ENCODE results near the gene ZNHIT3.
"Not testable (repeated sequence)": the region's sequence is repeated elsewhere in the genome, so short reads cannot be mapped to it uniquely, and the experiment has no call there.

The ZNHIT3 gene

DNA sequence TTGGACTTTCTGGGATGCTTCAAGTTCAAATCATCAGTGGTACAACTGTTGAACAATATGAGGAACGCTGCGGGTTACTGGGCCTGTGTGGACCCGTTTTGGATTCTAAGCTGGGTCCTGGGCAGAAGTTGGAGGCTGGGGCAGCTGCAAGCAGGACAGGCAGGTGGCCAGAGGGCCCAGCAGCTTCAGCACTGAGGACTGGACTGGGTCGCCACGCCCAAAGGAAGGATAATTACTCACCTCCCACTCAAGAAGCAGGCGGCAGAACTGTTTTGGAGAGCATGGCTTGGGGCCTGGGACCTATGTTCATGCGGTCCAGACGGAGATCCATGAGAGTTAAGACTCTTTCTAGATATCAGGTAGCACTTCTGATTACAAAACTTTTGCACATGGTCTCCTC, 1.5 kb upstream of the ZNHIT3 start:
- DNase-seq = no peak

DNA sequence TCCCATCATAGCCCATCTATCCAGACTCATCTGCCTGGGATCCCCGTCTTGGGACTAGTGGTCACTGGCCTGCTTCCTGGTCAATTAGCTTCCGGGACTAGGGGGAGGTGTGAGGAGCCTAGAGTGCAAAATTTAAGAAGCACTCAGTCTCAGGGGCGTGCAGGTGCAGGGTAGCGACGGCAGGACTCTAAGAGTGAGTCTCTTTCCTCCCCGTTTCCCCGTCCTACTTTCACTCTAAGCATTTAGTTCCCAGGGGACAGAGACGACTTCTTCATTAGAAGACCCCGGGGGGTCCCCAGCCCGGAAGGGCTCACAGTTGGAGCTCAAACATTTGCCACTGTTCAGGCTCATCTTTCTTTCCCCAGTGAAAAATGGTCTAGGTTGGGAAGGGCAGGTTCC, 677 bp upstream of the ZNHIT3 start:
- DNase-seq = no peak

DNA sequence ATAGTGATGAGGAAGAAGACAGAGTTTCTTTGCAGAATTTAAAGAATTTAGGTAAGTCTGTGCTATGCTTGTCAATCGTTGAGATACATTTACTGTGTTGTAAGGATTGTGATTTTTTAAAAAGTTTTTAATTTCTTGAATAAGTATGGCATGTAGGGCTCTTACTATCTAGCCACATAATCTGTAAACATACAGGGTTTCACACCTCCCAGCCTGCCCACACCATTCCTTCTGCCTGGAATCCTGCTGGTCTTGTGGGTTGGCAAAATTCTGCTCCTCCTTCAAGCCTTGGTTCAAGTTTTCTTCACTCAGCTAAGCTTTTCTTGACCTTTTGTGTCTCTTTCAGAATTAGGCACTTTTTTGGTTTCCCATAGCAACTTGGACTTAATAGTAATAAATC, 7.5 kb downstream of the ZNHIT3 start:
- DNase-seq = no peak

DNA sequence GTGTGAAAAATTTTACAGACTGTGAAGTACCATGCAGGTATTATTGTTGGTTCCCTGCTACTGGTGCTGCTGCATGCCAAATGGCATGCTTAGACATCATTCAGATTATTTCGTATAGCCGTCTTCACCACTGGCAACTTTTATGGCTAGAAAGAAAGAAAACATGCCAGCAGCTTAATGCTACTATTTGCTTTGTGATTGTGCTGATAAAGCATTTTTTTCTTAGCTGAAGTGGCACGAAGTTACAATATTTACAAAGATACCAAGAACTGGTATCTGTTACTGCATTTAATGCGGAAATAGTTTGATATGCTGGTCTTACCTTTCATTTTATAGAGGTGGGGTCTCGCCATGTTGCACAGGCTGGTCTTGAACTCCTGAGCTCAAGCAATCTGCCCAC, 8.2 kb downstream of the ZNHIT3 start:
- DNase-seq = no peak

DNA sequence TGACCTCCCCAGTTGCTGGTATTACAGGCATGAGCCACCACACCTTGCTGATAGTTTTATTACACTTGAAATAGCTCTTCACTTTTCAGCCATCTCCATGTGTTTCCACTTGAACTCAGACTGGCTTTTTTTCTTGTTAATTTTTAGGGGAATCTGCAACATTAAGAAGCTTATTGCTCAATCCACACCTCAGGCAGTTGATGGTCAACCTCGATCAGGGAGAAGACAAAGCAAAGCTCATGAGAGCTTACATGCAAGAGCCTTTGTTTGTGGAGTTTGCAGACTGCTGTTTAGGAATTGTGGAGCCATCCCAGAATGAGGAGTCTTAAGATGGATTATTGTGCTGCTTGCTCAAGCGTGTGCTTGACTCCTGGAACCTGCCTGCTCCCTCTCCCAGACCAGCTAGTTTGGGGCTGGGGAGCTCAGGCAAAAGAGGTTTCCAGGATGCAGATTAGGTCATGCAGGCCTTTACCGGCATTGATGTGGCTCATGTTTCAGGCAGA, 8.6 kb downstream of the ZNHIT3 start:
- DNase-seq = no peak

DNA sequence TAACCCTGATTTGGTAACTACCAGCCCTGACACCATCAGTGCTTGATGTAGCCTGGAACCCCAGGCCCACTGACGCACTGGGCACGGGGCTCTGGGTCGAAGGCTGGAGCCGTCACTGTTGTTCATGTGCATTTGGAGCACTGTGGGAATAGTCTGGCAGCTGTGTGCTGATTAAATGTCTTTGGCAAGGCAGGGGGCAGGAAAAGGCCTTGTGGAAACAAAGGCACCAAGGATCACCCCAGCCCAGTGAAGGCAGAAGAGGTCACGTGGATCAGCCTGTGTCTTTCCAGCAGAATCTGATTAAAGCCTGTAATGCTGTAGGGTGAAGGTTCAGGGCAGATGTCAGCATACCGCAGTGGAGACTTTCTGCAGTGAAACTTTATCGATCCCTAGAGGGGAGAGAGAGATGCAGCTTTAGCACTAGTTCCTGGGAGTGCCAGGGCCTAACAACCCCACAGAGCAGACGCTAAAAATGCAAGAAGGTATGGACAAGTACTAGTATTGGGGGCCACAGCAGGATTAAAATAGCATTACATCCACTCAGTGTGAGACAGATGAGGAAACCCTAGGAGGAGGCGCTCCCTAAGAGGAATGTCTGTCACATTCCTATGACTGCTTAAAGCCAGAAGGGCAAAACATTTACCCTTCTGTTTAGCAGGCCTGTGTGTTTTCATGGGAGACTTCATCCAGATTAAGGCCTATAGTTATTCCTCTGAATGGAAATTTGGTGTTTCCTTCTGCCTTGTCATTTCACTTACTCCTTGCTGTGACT, 9.7 kb downstream of the ZNHIT3 start:
- no peak for DNase-seq

DNA sequence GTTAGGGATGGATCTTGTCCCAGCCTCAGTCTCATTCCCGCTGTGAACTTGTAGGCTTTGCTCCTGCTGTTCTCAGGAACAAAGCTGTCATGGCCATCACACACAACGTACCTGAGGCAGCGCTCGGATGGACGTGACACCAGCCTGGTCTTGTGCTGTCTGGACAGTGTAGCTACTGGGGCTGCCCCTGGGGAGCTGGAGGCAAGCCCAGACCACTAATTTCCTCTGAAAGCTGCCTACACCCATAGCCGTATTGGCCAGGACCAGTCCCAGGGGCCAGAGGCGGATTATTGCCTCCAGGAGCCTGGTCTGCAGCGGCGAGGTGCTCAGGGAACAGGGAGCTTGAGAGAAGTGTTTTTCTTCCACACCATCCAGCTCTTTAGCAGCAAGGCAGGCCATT, 11.7 kb downstream of the ZNHIT3 start:
- no peak for DNase-seq

DNA sequence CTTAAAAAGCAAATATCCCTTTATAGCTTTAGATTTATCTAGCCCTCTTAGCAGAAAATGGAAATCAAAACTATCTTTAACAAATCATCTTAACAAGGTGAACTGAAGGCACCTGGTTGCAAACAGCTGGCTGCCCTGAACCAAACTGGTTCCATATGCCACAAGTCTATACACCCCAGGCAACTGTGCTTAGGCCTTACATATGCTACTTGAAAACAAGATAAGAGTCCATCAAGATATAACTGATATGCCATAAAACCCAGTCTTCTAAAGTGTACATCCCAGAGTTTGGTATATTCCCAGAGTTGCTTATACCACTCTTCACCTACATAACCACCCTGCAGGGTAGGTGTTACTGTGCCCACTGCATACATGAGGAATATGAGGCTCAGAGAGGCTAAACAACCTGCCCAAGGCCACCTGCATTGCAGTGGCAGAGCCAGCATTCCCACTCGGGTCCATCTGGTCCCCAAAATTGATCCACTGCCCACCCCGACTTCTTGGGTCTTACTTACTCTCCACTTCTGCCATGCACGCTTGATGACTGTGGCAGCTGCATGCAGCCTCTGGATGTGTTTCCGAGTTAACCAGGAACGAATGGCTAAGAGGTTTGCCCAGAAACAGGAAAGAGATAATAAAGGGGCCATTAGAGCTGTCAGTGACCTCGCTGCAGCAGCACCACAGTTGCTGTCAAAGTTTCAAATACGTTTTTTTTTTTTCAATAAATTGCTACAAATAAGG, 12.2 kb downstream of the ZNHIT3 start:
- DNase-seq = no peak

DNA sequence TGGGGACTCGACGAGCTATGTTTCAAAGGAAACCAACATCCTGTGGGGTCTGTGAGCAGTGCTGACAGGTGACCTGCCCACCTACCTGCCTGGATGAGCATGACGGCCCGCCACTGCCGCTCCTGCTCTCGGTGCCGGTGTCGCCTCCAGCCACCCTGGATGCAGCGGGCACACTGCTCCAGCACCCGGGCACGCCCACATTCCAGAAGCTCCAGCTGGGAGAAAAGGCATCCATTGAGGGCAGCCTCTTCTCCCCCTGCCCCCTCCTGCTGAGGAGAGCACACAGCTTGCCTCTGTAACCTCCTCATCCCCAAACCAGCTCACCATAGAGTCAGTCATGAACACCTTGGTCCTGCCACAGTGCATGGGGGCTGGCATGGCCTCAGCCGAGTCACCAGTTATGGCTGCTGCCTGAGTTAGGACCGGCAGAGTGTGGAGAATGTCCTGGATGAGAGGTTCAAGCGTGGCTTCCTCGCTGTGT, 14.3 kb downstream of the ZNHIT3 start:
- DNase-seq = no peak

DNA sequence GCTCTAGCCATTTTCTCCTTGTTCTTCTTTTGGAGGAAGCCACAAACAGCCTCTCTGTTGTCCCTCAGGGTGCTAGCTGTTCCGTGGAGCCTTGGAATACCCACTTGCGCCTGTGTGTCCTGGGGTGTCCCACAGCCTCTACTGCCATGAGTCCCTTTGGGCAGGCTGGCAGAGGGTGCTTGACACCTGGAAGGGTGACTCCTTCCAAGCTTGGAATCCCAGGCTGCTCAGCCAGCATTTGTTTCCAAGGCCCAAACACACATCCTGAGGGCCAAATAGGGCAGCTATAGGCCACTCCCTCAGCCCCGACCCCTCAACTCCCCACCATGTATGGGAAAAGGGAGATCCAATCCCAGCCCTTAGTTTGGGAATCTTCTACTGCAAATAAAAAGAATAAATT, 14.9 kb downstream of the ZNHIT3 start:
- DNase-seq = no peak

DNA sequence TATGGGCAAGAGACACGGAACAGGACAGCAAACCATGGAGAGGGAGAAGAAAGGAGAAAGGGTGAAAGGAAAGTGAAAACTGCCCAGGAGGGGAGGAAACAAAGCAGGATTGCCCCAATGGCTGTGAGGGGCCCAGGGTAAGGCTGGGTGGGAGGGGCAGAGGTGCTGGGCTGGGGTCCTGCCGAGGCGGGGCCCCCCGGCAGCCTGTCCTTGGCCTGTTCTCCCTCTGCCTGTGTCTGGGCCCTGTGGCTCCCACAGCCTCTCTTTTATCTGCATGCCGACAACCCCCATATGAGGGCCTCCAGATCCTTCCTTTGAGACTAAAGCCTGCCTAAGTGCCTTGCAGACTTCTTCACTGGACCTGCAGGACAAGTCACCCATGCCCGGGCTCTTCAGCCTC, 15.5 kb downstream of the ZNHIT3 start:
- no peak for DNase-seq

DNA sequence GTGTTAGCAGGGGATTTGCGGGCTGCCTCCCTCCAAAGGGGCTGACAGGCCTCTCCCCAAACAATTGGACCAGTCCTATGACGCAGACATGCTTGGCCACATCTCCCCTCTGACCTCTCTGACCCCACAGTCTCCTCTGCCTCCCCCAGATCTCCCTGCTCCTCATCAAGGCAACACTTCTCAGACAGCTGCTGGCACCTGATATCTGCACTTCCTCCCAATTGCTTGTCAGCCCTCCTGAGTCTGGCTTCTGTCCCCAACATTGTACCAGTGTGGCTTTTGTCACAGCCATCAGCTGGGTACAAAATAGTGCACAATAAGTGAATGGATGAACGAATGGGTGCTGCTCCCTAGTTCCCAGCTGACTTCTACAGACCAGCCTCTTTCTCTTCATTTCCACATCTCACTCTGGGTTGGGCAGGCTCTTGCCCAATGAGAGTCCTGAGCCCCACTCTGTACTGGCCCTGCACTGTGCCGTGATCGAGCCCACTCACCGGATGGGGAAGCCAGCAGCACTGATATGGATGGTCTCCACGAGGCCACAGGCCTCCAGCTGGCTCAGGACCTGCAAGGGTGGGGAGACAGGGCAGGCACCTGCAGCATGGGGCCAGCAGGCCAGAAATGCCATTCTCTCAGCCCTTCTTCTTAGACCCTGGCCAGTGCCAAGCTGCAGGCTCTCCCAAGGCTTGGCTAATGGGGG, 17.1 kb downstream of the ZNHIT3 start:
- DNase-seq = no peak

DNA sequence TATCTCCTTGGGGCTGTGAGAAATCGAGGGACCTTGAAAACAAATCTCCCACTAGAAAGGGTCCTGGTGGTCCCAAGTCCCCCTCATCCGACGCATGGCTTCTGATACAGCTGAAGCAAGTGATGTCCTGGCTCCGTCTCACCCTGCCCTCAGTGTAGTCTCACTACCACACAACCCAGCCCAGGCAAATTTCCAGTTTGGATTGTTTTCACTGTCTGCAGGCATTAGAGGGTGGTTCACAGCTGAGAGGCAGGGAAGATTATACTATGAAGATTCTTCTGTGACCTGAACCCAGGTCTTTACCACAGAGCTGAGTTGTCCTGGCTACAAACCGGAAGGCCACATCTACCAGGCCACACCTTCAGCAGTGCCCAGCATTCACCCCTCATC, 17.7 kb downstream of the ZNHIT3 start:
- no peak for DNase-seq

DNA sequence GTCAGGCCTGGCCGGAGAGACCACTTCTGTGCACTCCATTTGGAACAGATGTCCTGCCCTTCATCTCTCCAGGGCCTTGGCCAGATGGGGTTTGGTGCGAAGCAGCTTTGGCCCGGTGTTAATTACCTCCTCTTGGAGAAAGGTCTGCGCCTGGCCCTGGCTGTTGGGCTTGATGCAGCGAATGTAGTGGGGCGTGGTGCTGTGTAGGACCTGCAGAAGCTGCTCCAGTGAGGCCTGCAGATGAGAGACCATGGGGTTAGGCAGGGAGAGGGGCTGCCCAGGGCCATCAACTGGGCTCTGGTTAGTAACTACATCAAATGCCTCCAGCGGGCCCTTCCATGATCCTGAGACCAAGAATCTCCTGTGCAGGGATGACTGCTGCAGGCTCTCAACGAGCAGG, 18.7 kb downstream of the ZNHIT3 start:
- DNase-seq = no peak

DNA sequence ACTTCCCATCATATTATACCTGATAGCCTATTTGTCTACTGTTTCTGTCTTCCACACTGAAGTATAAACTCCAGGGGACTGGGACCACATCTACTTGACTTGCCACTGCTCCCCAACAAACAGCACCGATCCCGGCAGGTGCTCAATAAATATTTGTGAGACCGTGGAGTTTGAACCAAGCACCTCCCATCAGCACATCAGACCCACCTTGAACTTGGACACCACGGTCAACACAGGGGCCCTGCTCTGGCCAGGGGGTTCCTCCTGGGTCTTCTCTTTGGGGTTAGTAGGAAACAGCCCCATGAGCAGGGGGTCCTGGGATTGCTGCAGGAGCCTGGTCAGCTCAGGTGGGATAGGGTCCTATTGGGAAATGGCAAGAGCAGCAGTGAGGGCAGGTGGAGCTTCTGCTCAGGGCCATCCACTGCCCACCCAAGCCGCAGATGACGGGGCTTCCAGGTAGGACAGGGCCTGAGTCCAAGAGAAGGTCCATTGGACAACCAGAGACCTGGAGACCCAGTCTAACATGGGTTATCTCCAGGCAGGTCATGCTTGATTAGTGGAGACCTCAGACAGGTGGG, 19.9 kb downstream of the ZNHIT3 start:
- DNase-seq = no peak

DNA sequence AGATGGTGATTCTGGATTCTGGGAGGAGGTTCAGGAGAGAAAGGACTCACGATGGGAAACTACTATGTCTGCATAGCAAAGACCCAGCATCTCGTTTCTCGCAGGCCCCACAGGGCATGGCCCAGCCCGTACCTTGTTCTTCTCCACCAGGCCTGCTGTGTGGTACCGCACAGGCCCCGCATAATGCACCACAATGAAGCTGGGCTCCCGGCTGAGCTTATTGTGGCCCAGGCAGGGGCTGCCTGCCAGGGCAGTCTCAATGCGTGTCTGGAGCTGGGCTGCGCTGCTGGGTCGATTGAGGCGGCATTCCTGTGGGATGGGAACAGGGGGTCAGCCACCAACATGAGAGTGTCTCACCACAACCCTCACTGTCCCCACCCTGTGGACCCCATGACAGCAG, 20.4 kb downstream of the ZNHIT3 start:
- no peak for DNase-seq

DNA sequence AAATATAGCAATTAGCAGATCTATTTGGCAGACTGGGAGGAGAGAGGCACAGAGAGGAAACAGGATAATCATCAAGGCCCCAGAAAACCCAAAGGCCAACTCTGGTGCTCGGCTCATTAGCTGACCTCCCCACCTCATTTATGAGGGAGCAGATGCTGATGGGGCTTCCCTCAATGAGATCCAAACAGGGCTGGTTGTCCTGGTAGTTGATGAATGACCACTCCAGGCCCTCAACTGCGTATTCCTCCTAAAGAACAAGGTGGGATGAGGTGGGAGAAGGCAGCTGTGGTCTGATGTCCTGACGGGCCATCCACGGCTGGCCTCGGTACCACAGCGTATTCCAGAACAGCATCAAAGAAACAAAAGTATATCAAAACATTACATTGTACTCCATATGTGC, 20.8 kb downstream of the ZNHIT3 start:
- no peak for DNase-seq

DNA sequence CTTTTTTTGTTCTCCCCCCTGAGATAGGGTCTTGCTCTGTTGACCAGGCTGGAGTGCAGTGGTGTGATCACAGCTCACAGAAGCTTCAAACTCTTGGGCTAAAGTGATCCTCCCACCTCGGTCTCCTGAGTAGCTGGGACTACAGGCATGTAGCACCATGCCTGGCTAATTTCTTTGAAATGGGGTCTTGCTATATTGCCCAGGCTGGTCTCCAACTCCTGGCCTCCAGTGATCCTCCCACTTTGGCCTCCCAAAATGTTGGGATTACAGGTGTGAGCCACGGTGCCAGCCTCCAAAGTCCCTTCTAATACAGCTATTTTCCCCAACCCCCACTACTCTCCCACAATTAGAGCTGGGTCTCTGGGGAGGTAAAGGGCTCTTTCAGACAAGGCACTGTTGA, 22.0 kb downstream of the ZNHIT3 start:
- DNase-seq = not testable (repeated sequence)

DNA sequence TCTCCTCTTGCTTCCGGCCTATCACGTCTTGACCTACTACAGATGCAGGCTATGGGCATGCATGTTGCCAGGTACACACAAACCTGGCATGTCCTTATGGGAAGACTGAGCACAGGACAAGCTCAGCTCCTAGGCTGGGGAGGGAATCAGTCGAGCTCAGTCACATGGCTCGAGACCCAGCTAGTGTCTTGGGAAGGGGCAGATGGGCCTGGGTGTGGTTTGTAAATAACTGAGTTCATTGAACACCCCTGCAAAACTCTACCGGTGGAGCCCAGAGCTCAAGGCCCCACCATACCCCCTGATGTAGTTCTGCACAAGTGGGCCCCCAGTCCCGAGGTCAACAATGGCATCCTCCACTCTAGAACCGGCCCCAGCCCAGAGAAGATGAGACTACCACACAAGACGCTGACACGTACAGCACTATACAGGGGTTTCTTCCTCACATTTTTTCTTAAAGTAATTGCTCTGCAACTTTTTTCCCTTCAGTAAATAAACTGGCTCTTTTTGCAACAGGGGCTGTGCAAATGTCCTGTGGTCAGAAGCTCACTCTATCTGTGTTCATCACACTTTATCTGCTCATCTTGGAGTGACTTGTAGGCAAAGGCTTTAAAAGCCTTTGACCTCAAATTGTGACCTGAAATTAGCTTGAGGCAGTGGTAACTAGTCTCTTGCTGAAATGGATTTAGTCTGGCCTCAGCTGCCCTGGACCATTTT, 22.9 kb downstream of the ZNHIT3 start:
- DNase-seq = no peak

DNA sequence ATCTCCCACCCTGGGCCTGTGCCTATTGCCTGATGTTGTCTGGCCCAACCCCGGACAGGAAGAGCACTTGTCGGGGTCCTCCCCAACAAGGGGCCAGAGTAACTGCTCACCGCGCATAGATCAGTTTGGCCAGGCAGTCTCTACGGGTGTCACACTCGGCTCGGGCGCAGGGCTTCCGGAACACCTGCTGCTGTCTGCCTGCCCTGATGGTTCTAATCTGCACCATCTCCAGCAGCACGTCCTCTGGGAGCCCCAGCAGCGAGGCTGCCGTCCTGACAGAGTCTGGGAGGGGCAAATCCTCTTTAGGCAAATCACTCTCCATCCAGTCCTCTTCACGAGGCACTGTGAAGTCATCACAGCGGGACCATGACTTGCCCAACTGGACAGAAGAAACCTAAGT, 24.2 kb downstream of the ZNHIT3 start:
- no peak for DNase-seq

DNA sequence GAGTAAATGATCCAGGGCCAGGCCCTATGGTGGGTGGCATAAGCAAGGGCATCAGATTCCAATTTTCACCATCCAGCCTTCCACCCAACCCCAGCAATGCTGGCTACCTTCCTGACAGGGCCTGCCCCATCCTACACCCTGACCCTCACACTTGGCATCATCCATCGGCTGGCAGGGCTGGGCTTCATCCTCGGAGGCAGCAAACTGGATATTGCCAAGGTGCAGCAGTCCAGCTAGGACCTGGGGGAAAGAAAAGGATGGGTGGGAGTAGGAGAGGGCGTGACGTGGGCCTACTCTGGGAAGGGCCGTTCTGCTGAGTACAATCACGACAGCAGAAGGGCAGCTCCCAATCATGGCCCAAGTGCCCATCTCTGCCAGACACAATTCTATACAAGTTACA, 24.7 kb downstream of the ZNHIT3 start:
- no peak for DNase-seq

DNA sequence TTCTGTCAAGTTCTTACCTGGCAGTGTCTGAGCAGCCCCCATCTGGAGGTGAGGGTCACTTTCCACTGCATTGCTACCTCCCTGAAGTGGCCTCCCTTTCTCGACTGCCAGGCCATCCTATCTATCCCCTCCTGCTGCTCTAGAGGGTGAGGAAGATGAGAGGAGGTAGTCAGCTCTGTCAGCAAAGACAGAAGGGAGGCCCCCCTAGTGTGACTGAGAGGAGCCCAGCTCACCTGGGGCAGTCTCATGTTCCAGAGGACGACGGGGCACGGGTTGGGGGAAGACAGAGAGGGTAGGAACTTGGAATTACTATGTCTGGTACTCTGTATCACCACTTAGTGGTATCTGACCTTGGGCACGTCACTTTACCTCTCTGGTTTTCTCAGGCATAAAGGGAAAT, 26.2 kb downstream of the ZNHIT3 start:
- no peak for DNase-seq

DNA sequence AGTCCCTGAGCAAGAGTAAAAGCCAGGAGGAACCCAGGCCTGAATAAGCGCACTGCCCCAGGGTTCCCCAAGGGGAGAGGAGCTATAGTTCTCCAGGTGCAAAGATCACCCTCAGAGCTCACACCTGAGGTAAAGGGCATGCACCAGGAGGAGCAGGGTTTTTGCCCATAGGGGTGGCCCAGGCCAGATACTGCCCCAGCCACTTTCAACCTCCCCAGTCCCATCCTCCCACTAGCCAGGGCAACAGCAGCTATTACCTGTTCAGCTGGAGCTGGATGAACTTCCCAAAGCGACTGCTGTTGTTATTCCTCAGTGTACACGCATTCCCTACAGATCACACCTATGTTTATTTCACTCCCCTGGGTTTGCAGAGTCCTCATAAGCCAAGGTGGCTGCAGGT, 28.4 kb downstream of the ZNHIT3 start:
- DNase-seq = no peak
